NCI-H2227 treated with DMSO at 0.1 percent for 48 hours (cell line): ENCODE measurements around the gene PTPRT.

ENCODE experiments used
- DNase-seq: peaks from one replicate; lab custom pipeline; 2025; lab: John Stamatoyannopoulos, UW

PTPRT gene

DNA sequence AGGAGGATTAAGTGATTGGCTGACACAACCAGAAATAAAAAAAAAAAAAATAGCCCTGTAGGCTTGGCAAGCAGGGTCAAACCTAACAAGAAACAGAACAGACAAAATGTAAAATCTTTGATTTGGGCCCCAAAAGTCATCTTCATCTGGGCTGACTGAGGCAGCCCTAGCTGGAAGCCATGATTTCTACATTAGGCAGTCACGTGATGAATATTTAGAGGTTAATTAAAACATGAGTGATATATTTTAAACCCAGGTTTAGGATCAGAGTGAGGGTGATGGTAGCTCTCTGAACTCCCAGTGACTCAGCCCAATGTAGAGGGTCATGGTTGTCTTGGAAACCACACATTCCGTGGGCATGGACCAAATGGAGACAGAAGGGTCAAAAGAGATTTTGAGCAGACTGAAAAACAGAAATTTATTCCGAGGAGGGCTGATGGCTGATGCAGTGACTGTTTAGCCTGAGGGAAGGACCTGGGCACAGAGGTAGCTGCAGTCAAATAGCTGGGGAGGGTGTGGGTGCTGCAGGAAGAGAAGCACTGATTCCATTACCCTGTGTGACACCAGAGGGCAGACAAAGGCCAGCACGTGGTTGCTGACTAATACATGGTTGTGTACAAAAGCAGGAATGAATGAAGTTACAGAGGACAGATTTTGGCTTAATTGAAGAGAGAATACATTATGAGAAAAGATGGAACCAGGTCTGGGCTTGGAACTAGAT is 998.4 kb downstream of the PTPRT start:
- DNase-seq: no peak

GRCh38 chr20:42190084-42190483 is 999.6 kb downstream of the PTPRT start:
- no peak for DNase-seq

DNA sequence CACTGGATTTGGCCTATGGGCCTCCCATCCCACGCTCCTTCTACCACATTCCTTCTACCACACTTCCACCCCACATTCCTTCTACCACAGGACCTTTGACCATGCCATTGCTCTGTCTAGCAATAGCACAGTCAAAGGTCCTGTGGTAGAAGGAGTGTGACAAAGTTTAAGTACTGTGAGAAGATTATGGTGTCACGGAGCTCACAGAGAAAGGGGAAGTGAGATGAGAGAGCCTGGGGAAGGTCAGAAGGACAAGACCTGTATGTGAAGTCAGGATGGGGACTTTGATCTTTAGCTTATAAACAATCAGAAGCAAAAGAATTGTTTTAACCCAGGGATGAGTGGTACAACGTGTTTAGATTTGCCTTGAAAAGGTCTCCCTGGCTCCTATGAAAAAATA is 1003.4 kb downstream of the PTPRT start:
- DNase-seq: no peak

- no peak for DNase-seq
These were observed 1006.6 kb downstream of the PTPRT start for GRCh38 chr20:42183147-42183546.

- no peak for DNase-seq
These were observed 1008.6 kb downstream of the PTPRT start for GRCh38 chr20:42181064-42181463.

DNA sequence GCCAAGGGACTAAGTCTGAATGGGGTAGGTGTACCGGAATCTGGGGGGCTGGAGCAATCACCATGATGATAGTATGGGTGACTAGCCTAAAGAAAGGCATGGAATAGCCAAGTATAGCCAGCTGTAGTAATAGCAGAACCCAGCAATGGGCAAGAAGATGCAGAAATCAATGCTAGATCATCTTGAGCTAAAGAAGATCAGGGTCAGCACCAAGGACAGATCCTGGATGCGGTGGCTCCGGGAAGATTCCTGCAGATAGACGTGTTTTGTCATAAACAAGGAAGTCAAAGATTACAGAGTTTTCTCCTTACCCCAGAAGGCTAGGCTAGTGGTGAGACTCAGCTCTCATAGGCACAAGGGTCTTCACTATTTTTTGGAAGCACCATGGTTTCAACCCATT is 1009.9 kb downstream of the PTPRT start:
- DNase-seq: no peak

DNA sequence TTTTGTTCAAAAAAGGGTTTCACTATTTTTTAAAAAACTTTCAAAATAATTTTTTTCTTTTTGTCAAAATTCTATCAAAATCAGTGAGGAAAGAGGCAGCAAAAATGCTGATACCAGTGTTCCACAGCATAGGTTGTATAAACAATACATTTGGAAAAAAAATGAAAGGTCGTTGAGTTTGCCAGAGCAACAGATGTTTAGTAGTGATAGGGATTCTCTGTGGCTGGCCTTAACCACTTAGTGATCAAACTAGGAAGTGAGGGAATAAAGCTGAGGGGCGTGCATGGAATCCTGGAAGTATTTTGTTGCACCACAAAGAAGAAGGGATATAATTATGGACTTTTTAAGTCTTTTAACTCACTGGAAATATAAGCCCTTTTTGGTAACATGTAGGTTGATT is 1016.3 kb downstream of the PTPRT start:
- DNase-seq: no peak

DNA sequence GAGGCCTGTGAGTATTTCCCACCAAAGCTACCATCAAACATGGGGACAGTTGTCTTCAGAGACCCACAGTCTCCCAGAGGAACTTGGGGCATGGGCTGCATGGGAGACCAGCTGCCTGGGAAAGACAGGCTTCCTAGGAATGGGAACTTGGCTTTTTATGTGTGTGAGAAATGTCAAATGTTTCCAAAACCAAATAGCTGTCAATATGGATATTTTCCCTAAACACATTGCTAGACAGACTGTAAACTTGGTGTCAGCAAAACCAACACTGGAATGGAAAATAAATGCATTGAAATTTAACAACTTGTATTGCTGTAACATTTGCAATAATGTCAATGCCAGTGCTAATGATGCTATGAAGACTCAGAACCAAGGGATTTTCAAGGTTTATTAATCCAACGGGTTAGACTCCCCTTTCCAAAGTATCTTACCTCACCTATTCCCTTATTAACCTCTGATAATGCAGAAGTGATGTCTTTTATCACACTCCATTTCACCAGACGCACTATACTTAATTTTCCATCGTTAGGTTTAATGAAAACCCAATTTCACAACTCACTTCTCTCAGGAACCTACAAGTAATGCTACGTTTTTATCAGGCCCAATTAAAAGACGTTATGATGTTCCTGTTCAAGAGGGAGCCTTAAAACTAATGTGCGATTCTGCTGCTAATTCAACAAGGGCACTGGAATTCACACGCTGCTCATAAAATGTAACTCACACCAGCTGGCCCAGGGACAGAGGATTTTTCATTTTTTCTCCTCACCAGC is 1025.4 kb downstream of the PTPRT start:
- DNase-seq: no peak

DNA sequence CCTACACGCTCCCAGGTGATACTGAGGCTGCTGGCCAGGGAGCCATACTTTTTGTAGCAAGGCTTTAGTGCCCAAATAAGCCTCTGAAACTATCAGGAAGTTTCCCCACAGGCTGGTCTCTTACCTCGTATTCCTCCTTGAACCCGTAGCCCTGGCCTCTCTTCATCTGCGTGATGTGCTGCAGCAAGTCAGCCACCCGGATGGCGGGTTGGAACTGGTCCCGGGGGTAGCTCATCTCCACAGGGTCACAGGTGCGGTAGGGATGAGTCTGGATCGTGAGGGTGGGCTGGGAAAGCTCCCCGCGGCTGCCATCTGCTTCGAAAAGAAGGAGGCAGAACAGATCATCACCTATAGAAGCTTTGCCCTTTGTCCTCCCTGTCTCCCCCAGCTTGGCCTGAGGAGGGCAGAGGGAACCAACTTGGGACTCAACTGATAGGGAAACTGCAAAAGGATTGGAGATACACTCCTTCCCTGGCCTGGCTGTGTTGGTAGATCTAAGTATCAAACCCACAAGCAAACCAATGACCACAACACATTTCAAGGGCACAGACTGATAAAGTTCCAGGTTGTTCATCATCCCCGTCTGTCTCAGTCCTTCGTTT is 1028.4 kb downstream of the PTPRT start:
- no peak for DNase-seq

GRCh38 chr20:42159808-42160207 is 1029.9 kb downstream of the PTPRT start:
- DNase-seq: no peak

DNA sequence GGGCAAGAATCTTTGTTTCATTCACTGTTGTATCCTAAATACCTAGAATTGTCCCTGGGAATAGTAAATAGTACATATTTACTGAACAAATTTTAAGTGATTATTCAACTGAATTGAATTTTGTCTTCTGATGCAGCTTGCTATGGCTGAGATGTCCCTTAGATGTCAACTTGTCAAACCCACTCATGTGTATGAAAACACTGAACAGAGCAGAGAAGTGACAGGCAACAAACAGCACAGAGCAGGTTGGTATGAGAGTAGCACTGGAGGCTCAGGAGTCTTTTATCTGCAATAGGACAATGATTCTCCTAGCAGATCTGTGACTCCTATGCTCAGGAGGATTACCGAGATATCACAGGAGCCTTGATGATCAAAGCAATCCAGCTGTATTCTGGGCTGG is 1031.4 kb downstream of the PTPRT start:
- no peak for DNase-seq

DNA sequence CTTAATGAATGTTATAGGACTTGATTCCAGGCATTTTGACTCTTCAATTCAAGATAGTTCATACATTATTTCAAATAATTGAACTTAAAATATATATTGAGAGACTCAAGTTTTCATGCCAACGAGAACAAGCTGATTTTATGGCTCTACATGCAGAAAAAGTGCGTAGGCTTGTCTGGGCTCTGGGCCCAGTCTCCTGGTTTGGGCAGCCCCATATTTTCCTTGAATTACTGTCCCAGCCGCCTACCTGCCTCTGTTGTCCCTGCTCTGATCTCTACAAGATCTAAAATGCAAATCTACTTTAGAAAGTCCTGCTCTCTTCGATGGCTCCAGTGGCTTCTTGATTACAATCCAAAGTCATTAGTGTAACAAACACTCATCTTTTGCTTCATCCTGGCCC is 1034.1 kb downstream of the PTPRT start:
- DNase-seq: no peak

DNA sequence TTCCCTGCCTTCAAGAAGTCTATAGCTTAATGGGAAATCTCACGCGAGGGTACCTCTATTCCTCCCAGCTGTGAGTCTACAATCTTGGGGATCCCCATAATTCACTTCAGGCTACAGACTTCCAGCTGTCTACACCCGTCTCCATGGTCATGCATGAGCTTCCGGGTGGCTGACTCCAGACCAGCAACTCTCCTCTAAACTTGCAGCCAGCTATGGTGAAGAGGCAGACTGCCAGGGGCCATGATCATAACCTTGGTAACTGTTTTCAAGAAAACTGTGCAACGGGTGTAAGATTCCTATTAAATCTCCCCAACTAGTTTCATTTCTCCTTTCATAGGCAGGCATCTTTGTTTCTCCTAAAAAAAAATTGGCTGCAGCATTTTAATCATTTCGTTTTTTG is 1037.1 kb downstream of the PTPRT start:
- DNase-seq: no peak

DNA sequence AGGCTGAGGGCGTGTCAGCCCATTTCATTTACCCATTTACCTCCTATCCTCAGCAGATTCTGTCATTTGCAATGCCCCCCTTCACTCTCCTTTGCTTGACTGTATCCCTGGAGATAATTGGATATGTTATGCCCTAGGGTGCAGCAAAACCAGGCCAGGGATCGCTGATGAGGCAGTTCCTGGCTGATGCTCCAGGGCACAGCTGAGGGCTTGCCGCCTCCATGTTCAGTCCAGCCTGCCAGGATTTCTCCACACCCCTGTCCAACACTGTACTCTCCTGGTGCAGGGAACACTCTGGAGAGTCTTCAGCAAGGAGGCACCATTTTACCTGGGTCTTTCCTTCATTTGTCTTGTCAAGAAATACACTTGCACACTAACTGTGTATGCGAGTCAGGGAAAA is 1039.5 kb downstream of the PTPRT start:
- DNase-seq: no peak

DNA sequence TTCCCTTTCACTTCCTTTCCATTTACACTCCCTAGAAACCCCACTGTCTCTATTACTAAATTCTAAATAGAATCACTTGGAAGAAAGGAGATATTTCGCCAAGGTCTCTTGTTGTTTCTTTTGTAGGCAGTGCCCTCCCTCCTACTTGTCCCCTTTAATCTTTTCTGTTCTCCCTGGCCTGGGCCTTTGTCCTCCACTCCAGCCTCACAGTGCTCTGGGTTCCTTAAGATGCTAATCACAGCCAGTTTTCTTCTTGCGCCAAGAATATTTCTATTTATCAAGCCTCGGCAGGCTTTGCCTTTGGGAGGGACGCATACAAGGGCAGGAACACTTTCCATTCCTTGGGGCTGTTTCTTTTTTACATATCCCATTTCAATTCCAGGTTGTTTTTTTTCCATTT is 1051.0 kb downstream of the PTPRT start:
- no peak for DNase-seq

DNA sequence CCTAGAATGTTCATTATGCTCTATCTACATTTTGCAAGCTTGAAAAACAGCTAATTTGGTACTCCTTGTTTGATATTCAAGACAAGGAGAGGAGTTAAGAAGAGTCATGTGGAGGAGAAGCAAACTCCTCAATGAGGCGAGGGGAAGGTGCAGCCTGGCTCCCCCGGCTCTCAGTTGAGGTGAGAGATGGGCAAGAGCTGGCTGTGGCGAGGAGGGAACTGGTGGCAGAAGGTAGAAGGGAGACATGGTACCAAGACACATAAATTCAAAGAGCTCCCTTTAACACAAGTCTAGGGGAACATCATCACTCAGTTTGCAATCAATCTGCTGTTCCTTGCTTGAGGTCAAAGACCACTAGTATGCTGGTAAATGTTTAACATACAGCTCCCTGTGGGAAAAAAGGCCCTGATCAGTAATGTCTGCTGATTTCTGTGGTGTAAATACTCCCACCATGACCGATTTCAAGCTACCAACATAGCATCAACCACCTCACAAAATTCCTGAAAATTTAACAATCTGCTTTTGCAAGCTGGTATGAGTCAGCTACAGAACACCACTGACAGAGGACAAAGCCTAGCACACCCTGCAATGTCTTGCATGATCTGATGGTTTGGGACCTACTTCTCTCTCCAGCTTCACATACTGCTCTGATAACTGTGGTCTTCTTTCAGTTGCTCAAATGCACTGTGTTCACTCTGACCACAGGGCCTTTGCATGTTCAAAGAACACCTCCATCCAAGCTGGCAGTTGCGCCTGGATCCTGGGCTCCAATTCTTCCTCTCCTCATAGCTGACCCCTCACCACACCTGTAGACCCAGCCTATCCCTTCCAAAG is 1055.2 kb downstream of the PTPRT start:
- no peak for DNase-seq

DNA sequence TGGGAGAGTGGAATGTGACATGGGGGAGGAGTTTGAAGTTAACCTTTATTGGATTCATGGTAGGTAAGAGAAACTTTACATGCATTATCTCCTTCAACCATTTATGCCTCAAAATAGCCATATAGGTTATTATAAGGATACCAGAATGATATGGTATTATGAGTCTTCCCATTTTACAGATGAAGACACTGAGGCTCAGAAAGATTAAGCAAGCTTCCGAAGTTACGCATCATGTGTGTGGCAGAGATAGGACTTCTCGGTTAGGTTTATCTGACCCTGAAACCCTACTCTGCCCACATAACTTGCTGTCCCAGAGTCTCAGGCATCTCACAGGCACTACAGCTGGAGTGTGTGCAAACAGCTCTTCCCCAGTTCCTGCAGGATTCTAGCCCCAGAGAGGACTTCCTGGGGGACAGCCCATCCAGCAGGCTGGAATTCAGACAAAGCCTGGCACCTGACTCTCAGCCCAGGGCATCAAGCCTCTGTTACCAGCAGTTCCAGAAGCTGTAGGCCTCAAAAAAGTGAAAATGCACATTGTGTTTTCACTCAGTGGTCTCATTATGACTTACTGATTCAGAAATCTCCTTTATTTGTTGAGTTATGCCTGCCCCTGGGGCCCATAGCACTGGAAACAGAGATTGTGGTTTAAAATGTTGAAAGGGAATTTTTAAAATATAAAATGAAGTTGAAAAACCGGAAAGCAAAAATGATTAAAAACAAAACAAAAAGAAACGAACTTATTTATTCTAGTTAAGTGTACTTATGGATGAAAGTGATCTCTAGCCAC is 1058.7 kb downstream of the PTPRT start:
- DNase-seq: no peak

DNA sequence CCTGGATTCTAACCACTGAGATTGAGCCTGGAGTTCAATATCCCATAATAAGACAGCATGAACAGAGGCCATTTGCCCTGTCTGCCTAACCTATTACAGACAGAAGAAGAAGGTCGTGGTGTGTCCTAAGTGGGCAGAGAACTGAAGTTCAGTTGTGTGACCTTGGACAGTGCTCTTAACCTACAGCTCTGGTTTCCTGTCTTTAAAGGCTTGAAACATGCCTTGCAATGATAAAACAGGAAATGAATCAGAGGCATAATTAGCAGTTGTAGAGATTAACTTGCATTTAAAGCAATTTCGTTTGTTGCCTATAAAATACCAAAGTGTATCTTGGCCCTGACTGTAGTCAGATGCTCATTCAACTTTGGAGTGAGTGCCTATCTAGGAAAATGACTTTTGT is 1064.3 kb downstream of the PTPRT start:
- no peak for DNase-seq

DNA sequence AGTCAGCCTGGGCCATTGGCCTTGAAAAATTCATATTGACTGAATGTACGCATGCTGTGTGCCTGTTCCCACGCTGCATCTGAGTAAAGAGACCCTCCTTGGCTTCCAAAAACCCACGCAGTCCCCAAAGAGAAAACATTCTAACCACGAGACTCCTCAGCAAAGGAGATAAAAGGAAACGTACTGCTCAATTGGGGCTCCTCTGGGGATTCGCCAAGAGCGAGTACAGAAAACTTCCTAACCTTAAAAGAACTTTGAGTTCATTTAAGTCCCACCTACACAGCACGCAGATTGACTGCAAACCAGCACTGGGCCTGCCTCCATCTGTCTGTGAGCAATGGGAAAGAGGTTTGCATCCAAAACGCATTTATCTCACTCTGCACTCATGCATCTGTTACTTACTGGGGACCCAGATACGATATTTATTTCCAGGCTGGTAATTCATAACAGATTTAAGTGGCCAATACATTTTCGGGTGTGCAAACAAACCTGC is 1065.7 kb downstream of the PTPRT start:
- no peak for DNase-seq

DNA sequence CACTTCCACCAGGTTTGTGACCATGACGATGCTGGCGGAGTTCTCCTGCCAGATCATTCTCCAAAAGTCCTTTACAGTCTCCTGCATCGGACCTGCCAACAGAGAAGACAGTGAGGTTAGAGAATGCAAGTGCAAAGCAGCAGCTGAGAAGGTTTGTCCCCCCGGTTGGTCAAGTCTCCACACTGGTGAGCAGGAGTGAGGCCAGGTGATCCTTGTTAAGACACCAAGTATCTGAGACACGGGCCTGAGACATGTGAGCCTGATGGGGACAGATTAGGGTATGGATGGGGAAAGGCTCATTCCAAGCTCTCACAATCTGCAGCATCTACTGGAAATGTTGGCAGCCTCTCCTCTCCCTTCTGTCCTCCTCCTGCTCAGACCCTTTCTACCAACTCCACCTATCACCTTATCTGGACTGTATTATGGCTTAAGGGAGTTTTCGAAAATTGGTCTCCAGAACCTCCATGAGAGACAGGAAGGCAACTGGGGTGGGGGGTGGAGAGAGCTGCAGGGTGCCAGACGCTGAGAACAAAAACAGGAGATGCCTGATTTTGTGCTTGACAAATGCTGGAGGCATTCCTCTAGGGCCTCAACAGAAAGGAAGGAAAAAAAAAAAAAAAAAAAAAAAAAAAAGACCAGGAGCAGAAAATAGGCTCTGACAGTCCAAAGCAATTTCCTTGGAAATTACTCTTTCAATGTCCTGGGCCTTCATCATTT is 1071.1 kb downstream of the PTPRT start:
- no peak for DNase-seq

DNA sequence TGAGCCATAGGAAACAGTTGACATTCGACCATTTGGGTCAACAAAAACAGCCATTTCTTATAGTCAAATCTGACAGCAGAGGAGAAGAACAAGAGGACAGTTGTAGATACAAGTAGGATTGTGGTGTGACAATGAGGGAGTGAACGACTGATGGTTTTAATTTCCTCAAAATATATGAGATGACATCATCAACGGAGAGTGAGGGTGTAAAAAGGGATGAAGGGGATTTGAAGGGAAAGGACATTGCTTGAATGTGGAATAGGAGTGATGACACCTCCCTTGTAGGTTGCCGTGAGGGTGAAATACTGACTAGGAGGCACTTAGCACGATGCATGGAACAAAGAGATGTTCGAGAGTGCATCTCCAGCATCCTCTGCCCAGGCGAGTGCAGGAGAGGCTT is 1071.7 kb downstream of the PTPRT start:
- DNase-seq: no peak
